ENCODE data around the gene ERI3.

Gene ERI3

DNA sequence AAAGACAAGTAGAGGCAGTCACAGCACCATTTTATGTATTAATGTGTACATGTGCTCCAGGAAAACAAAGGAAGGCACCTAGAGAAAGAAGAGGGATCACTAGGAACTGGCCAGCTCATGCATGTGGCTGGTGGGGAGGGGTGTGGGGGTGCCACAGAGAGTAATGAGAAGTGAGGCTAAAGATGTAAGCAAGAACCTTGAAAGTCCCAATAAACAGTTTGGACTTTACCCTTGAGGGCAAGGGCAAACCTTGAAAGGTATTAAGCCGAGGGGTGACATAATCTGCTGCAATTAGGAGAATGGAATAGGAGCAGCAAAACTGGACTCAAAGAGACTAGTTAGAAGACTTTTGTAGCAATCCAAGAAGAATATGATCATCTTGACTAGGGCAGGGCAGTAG is 51.5 kb downstream of the ERI3 start:
- Histone ChIP-seq H3K36me3 (ENCODE audit: low read length) (no peaks in the 10 kb centered on the region), H3K27ac (ENCODE audit: low read depth, low read length) (no peak overlapping the region), H3K4me2 (ENCODE audit: low read depth, low read length, poor library complexity, severe bottlenecking) (no peak overlapping the region), H3K4me3 (ENCODE audit: insufficient read depth, low read length, poor library complexity, severe bottlenecking) (no peak overlapping the region), H3K9me3 (ENCODE audit: insufficient read depth, low read length) (no peaks in the 10 kb centered on the region), H3F3A (ENCODE audit: insufficient read depth) (no peaks in the 10 kb centered on the region), H3K79me2 (ENCODE audit: insufficient read depth, low read length) (no peaks in the 10 kb centered on the region), H2AFZ (ENCODE audit: low read depth, low read length, severe bottlenecking) (no peak overlapping the region), H3K9ac (ENCODE audit: low read length) (no peak overlapping the region), H4K20me1 (ENCODE audit: low read depth, low read length) (no peaks in the 10 kb centered on the region), H3K27me3 (ENCODE audit: low read length) (no peaks in the 10 kb centered on the region), H3K9me2 (replicated peaks; ENCODE audit: insufficient read depth, low read length) (no peaks in the 10 kb centered on the region)
- TF ChIP-seq, protein P1, sequence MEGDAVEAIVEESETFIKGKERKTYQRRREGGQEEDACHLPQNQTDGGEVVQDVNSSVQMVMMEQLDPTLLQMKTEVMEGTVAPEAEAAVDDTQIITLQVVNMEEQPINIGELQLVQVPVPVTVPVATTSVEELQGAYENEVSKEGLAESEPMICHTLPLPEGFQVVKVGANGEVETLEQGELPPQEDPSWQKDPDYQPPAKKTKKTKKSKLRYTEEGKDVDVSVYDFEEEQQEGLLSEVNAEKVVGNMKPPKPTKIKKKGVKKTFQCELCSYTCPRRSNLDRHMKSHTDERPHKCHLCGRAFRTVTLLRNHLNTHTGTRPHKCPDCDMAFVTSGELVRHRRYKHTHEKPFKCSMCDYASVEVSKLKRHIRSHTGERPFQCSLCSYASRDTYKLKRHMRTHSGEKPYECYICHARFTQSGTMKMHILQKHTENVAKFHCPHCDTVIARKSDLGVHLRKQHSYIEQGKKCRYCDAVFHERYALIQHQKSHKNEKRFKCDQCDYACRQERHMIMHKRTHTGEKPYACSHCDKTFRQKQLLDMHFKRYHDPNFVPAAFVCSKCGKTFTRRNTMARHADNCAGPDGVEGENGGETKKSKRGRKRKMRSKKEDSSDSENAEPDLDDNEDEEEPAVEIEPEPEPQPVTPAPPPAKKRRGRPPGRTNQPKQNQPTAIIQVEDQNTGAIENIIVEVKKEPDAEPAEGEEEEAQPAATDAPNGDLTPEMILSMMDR (IDR thresholded peaks at IDR 0.05; ENCODE audit: insufficient read depth, low read length, poor library complexity, severe bottlenecking), result no peak
- no peak for TF ChIP-seq EZH2phosphoT487 (conservative IDR thresholded peaks at IDR 0.05; ENCODE audit: low read length)

GRCh38 chr1:44302541-44302940 is 52.5 kb downstream of the ERI3 start:
- H3K27ac ChIP-seq (ENCODE audit: low read depth, low read length), result no peak overlapping the region
- no peaks in the 10 kb centered on the region for H4K20me1 ChIP-seq (ENCODE audit: low read depth, low read length)
- no peaks in the 10 kb centered on the region for H3K79me2 ChIP-seq (ENCODE audit: insufficient read depth, low read length)
- H2AFZ ChIP-seq (ENCODE audit: low read depth, low read length, severe bottlenecking), result no peak overlapping the region
- no peaks in the 10 kb centered on the region for H3F3A ChIP-seq (ENCODE audit: insufficient read depth)
- no peaks in the 10 kb centered on the region for H3K27me3 ChIP-seq (ENCODE audit: low read length)
- no peak overlapping the region for H3K9ac ChIP-seq (ENCODE audit: low read length)
- H3K9me3 ChIP-seq (ENCODE audit: insufficient read depth, low read length), result no peaks in the 10 kb centered on the region
- no peak overlapping the region for H3K4me2 ChIP-seq (ENCODE audit: low read depth, low read length, poor library complexity, severe bottlenecking)
- no peaks in the 10 kb centered on the region for H3K36me3 ChIP-seq (ENCODE audit: low read length)
- H3K9me2 ChIP-seq (replicated peaks; ENCODE audit: insufficient read depth, low read length), result no peaks in the 10 kb centered on the region
- TF ChIP-seq EZH2phosphoT487 (conservative IDR thresholded peaks at IDR 0.05; ENCODE audit: low read length), result no peak
- TF ChIP-seq, protein P1 (IDR thresholded peaks at IDR 0.05; ENCODE audit: insufficient read depth, low read length, poor library complexity, severe bottlenecking), result no peak
- H3K4me3 ChIP-seq (ENCODE audit: insufficient read depth, low read length, poor library complexity, severe bottlenecking), result no peak overlapping the region

DNA sequence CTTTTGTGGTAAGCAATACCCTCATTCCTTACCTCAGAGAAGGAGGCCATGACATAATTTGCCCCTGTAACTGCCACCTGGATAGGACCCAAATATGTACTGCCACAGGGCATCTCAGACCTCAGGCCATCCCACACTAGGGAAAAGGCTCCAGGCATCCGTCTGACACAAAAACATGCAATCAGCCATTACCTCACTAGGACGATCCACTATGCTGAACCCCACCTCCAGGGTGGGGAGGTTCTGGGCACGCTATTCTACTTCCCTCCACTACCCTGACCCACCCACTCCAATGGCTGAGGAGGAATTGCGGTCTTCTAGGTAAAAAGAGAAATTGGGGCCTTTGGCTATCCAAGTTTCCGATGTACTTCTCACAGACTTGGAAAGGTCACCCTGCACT is 53.6 kb downstream of the ERI3 start:
- Histone ChIP-seq H3K27ac (ENCODE audit: low read depth, low read length) (no peak overlapping the region), H3K4me2 (ENCODE audit: low read depth, low read length, poor library complexity, severe bottlenecking) (no peak overlapping the region), H3K9ac (ENCODE audit: low read length) (no peak overlapping the region), H3K9me3 (ENCODE audit: insufficient read depth, low read length) (no peaks in the 10 kb centered on the region), H3K9me2 (replicated peaks; ENCODE audit: insufficient read depth, low read length) (no peaks in the 10 kb centered on the region), H3F3A (ENCODE audit: insufficient read depth) (no peaks in the 10 kb centered on the region), H3K27me3 (ENCODE audit: low read length) (no peaks in the 10 kb centered on the region), H3K4me3 (ENCODE audit: insufficient read depth, low read length, poor library complexity, severe bottlenecking) (no peak overlapping the region), H2AFZ (ENCODE audit: low read depth, low read length, severe bottlenecking) (no peak overlapping the region), H3K36me3 (ENCODE audit: low read length) (no peaks in the 10 kb centered on the region), H4K20me1 (ENCODE audit: low read depth, low read length) (no peaks in the 10 kb centered on the region), H3K79me2 (ENCODE audit: insufficient read depth, low read length) (no peaks in the 10 kb centered on the region)
- TF ChIP-seq EZH2phosphoT487 (conservative IDR thresholded peaks at IDR 0.05; ENCODE audit: low read length), result no peak
- TF ChIP-seq, protein P1 (IDR thresholded peaks at IDR 0.05; ENCODE audit: insufficient read depth, low read length, poor library complexity, severe bottlenecking), result no peak

All from SU-DHL-6 (cell line).